Measurements from ENCODE around the gene ARSI. TPM values are rescaled to one million over a fixed set of nuclear protein-coding genes. Genes with fewer than 3 reads are reported as not detected.

ARSI gene
- total RNA-seq, 1 experiment from 2014 or later = 0.28 TPM

DNA sequence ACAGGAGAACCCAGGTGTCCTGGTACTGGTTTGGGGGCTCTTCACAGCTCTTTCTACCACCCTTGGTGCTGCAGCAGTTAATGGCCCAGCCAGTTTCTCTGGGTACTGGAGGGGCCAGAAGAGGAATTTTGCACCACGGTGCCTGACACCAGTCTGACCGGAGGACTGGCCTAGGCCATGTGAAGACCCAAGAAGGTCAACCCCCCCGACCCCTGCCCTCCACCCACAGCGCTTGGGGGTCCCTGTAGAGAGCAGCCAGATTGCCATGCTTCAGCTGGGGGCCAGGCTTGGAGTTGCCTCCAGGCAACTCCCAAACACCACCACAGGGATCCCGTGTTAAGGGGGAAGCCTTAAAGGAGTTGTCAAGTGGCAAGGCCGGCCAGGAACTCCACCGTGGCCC lies 6.2 kb downstream of the ARSI start:
- no peak overlapping the region for H3K27ac ChIP-seq
- H3K4me3 ChIP-seq = no peak overlapping the region
- peaks cover 30% of the 10 kb centered on the region for H3K4me1 ChIP-seq
- no peaks in the 10 kb centered on the region for H3K36me3 ChIP-seq
- DNase-seq = no peak
- no peaks in the 10 kb centered on the region for H3K9me3 ChIP-seq (replicated peaks)
- H3K27me3 ChIP-seq = no peaks in the 10 kb centered on the region; the same call in 1 of the 2 replicates

DNA sequence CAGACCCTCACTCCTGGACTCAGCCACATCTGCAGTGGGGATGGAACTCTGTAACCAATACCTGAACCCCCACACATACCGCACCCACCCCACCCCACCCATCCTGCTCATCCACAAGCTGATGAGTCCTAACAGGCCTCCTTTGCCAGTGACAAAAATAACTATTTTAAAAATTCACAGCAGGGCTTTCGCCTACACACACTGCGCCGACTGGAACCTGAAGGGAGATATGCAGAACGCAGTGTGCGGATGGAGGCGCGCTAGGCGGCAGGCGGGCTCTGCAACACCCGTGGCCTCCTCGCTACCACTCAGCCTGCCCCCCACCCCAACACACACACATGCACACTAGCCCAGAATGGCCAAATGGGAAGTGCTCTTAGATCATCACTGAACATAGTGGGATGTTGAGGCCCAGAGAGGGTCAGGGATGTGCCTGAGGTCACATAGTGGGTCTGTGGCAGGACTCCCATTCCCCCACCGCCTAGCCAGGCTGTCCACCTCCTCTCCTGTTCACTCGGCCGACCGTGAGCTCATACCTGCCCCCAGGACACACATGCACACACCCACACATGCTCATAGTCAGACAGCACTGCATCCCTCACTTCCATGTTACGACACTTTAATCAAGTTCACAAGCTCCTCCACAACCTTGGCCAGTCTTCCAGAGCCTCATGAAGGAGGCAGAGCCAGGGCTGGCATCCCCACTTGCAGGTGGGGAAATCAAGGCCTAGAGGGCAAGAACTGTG lies 6.8 kb downstream of the ARSI start:
- Histone ChIP-seq H3K27ac (no peak overlapping the region), H3K4me3 (no peak overlapping the region), H3K9me3 (replicated peaks) (no peaks in the 10 kb centered on the region), H3K36me3 (no peaks in the 10 kb centered on the region), H3K27me3 (no peaks in the 10 kb centered on the region; the same call in 1 of the 2 replicates), H3K4me1 (peaks cover 24% of the 10 kb centered on the region)
- no peak for DNase-seq

DNA sequence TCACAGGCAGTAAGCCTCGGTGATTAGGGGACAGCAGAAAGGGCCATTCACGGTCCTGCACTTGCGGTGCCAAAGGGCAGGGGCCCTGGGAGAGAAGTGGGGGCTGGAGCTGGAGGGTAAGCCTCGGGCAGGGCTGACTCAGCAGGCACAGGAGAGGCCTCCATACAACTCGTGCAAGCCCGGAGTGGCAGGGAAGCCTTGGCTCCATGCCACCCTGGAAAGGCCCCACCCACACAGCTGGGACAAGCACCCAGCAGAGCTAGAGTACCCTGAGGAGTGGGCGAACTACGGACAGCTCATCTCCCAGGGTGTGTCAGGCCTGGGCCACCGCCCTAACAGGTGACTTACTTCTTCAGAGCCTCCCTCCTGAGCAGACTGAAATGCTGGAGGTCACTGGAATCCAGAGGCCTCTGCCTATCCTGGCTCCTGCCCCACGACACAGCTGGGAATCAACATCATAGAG lies 7.5 kb downstream of the ARSI start:
- H3K27ac ChIP-seq = no peak overlapping the region
- peaks cover 22% of the 10 kb centered on the region for H3K4me1 ChIP-seq
- H3K4me3 ChIP-seq = no peak overlapping the region
- no peaks in the 10 kb centered on the region for H3K9me3 ChIP-seq (replicated peaks)
- no peaks in the 10 kb centered on the region for H3K36me3 ChIP-seq
- H3K27me3 ChIP-seq = no peaks in the 10 kb centered on the region; the same call in 1 of the 2 replicates
- peak in 1 of 2 experiments; percentile 45 for DNase-seq

DNA sequence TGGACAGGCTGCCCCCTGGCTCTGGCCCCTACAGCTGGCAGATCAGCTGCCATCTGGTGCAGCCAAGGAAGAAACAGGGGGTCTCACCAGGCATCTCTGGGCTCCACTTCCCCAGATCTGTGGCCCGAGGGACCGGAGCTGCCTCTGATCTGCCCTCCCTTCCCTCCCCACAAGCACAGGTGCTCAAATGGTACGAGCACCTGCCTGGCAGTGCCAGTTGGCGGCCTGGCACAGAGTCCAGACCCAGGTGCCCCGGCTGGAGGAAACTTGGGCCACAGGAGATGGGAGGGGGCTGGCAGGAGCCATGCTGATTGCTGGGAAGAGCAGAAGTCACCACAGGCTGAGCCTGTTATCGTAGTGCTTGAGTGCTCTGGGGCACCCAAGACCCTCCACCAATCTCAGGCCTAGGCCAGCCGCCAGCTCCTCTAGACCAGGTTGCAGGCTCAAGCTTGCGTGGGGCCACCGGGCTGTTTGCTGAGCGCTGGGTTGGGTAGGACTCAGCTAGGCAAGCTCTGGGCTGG lies 8.1 kb downstream of the ARSI start:
- no peak for DNase-seq
- no peaks in the 10 kb centered on the region for H3K9me3 ChIP-seq (replicated peaks)
- no peaks in the 10 kb centered on the region for H3K36me3 ChIP-seq
- no peak overlapping the region for H3K27ac ChIP-seq
- H3K4me1 ChIP-seq = peaks cover 16% of the 10 kb centered on the region
- H3K27me3 ChIP-seq = peaks cover 3% of the 10 kb centered on the region
- H3K4me3 ChIP-seq = no peak overlapping the region

DNA sequence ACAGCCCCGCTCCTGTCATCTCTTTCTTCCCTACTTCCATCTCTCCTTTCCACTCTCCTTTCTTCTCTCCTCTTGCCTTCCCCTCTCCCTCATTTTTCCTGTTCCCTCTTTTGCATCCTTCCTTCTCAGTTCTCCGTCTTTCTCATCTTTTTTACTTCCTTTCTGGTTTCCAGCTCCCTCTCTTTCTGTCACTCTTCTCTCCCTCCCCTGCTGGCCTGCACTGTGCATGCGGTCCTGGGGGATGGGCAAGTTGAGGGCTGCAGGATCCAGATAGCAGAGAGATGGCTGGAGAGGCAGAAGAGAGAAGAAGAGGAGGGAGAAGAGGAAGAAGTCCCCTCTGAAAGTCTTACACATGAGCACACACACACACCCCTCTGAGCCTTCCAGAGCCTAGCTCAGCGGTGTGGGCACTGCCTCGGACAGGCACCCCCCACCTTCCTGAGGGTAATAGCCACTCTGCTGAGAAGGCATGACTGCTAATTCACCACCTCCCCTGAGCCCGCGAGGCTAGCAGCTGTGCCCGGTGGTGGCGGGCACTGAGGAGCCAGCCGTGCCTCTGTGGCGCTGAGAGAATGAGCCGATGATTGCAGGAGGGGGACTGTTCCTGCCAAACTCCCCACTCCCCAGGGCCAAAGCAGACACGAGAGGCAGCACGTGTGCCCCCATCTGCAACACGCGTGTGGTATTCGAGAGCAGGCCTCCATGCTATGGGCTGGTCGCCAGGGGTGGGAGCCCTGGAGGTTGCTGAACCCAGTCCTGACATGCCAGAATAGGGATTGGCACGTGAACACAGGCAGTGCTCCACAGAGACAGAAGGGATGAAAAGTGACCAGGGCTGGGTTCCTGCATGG lies 9.4 kb downstream of the ARSI start:
- Histone ChIP-seq H3K4me1 (peaks cover 7% of the 10 kb centered on the region; the same call in 1 of the 2 replicates), H3K27ac (no peak overlapping the region), H3K27me3 (peaks cover 12% of the 10 kb centered on the region), H3K9me3 (replicated peaks) (no peaks in the 10 kb centered on the region), H3K4me3 (no peak overlapping the region), H3K36me3 (no peaks in the 10 kb centered on the region)
- DNase-seq = no peak

DNA sequence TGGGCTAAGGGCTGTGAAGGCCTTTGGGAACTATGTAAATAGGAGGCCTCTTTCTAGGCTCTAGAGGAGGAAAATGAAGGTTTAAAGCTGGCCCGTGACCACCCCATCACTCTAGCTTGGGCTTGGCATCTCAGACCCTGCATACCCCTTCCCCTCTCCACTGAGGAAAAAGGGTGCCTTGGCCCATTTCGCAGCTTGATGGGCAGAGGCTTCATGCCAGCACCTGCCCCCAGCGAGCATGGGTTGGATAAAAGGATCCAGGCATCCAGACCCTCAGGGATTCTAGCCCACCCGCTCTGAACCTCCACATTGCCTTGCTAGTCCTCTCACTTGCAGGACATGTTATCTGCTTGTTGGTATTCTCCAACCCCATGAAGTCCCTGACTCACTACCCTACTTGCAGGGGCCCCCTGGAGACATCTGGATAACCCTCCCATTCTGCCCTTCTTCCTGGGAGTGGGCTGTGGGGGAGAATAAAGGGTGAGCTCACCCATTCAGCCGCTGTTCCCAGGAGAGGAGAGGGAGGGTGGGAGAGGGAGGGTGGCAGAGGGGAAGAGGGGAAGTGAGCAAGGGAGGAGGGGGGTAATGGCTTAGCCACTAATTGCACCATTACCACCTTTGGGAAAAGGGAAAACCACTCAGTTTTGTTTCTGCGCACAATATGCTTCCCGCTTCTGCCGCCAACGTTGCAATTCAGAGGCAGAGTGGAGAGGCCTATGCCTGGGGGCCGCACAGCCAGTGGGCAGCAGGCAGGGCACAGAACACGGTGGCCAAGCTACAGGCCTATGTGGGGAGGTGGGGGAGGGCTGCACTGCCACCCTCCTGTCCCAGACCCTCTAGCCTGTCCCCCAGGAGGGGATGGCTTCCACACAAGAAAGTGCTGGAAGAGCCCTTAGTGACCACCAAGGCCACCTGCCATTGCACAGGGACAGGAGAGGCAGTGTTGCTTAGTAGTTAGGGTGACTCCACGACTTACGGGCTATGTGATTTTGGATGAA lies 11.0 kb downstream of the ARSI start:
- Histone ChIP-seq H3K4me3 (no peak overlapping the region), H3K9me3 (replicated peaks) (no peaks in the 10 kb centered on the region), H3K4me1 (peaks cover 7% of the 10 kb centered on the region; the same call in 1 of the 2 replicates), H3K36me3 (no peaks in the 10 kb centered on the region), H3K27me3 (peaks cover 17% of the 10 kb centered on the region), H3K27ac (no peak overlapping the region)
- no peak for DNase-seq

DNA sequence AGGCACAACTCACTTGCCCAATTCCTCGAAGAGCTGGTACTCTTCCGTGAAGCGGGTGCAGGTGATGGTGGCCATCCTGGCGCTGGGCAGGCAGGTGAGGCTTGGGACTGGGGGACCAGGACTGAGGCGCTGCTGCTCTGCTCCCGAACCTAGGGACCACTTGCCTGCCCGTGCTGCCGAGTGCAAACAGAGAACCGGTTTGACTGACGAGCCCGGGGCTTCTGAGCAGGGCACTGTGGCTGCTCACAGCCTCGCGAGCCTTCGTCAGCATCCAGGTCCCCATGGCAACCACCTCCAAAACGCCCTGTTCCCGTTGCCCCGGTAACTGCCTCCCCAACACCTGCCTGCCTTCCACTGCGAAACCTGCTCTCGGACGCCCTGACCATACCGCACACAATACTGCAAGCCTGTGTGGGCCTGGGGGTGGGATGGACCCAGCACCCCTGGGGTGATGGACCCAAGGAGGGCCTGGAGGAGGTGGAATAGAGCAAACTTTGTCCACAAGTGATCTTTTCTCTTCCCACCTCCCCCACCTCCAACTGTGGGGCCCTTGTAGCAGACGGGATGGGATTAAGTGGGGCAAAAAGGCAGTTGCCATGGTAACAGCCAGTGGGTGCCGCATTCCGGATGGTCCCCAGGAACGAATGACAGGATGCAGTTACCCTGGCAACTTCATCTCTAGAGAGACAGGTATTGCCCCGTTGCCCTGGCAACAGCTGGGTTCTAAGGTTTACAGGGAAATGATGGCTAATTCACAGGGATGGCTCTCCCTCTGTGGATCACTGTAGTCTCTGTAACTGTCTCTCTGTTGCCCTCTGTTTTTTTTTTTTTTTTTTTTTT lies 12.9 kb downstream of the ARSI start, which contains the start of gene CAMK2A:
Gene CAMK2A (minus strand): TSS at position 223 of the 840 bp plus-strand sequence. CDS start 148 bp downstream, at position 75.
- DNase-seq = no peak
- H3K9me3 ChIP-seq (replicated peaks) = no peaks in the 10 kb centered on the region
- peaks cover 28% of the 10 kb centered on the region for H3K27me3 ChIP-seq
- no peaks in the 10 kb centered on the region for H3K36me3 ChIP-seq
- peaks cover under 1% of the 10 kb centered on the region; the same call in 1 of the 2 replicates for H3K4me1 ChIP-seq
- H3K27ac ChIP-seq = no peak within 1 kb of the TSS
- H3K4me3 ChIP-seq = no peak within 1 kb of the TSS

DNA sequence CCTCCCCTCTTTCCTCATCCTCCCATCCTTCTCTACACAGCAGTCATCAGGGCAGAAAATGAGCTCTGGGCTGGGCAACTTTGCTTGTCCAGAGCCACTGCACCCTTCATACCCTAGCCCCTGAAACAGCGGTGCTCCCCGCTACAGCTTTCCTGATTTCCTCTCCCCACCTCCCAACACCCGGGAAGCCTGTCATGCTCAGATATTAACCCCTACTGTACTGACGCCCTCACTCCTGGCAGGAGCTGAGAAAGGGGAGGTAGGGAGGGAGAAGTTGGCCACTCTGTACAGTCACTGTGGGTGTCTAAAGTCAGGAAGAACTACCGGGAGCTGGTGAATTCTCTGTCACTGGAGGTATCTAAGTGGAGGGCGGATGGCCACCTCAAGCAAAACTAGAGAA lies 13.9 kb downstream of the ARSI start:
- Histone ChIP-seq H3K36me3 (no peaks in the 10 kb centered on the region), H3K4me1 (no peaks in the 10 kb centered on the region), H3K27ac (no peak overlapping the region), H3K4me3 (no peak overlapping the region), H3K9me3 (replicated peaks) (no peaks in the 10 kb centered on the region), H3K27me3 (peaks cover 28% of the 10 kb centered on the region)
- no peak for DNase-seq

DNA sequence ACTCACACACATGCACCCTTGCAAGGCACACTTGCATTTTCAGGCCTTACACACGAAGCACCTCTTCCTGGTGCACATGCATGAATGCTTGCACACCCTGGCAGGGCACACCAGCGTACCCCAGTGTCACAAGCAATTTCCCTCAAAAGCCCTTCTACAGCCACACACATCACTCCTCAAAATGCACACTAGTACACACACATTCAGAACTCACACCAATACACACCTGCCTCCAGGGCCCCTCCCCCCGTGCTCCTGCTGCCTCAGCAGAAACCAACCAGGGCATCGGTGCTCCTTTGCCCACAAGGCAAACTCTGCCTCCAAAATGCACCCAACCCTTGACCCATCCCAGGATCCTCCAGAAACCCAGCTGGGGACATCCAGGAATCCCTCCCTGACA lies 14.3 kb downstream of the ARSI start:
- no peaks in the 10 kb centered on the region for H3K9me3 ChIP-seq (replicated peaks)
- no peaks in the 10 kb centered on the region for H3K4me1 ChIP-seq
- no peaks in the 10 kb centered on the region for H3K36me3 ChIP-seq
- no peak for DNase-seq
- peaks cover 28% of the 10 kb centered on the region for H3K27me3 ChIP-seq
- no peak overlapping the region for H3K27ac ChIP-seq
- H3K4me3 ChIP-seq = no peak overlapping the region

DNA sequence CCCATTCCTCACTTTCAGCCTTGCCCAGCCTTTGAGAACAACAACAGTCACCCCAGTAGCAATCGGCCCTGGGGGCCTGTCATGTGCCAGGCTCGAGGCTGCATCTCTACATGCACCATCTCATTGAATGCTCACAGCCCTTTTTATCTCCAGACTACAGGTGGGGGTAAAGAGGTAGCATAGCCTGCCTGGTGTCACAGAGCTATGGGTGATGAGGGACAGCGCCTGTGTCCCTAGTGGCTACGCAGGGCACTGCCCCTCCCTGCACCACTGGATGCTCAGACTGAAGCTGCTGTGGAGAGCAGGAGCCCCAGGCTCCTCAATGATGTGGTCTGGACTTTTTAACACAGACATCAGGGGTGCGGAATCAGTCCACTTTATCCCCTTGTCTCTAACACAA lies 15.9 kb downstream of the ARSI start:
- H3K27me3 ChIP-seq = peaks cover 41% of the 10 kb centered on the region
- H3K27ac ChIP-seq = no peak overlapping the region
- no peaks in the 10 kb centered on the region for H3K36me3 ChIP-seq
- no peaks in the 10 kb centered on the region for H3K4me1 ChIP-seq
- no peaks in the 10 kb centered on the region for H3K9me3 ChIP-seq (replicated peaks)
- H3K4me3 ChIP-seq = no peak overlapping the region
- DNase-seq = peak in 1 of 2 experiments; percentile 40

DNA sequence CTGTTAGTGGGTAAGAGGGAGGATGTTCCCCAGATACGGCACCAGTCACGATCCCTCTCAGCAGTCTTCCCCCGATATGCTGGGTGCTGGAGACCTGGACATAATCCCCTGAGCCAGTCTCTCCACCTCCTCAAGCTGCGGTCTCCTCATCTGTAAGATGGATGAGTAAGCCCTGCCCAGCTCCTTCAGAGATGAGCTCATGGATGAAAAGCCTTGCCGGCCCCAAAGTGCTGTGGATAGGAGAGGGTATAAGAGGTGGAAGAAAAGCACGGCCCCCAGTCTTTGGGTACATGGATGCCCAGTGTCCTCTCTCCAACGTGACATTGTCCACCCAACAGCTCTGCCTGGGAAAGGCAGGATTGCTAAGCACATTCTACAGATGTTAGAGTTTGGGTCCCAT lies 17.6 kb downstream of the ARSI start:
- H3K36me3 ChIP-seq = no peaks in the 10 kb centered on the region
- no peak overlapping the region for H3K27ac ChIP-seq
- no peak overlapping the region for H3K4me3 ChIP-seq
- H3K9me3 ChIP-seq (replicated peaks) = no peaks in the 10 kb centered on the region
- H3K4me1 ChIP-seq = no peaks in the 10 kb centered on the region
- DNase-seq = no peak
- H3K27me3 ChIP-seq = peaks cover 46% of the 10 kb centered on the region

DNA sequence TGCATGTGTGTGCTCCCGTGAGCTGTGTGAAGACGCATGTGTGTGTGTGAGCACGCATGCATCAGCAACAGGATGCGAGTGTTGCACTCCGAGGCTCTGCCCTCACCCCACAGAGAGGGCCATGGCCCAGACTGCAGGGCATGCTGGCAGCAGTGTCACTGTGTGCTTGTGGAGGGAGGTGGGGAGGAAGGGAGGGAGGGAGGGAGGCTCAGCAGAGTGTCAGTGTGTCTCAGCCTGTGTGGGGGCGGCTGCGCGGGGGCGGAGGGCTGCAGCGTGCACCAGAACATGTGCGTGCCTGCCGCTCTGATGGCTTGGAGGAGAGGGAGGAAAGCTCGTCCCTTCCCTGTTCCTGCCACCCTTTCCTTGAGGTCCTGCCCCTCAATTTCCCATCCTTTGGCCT lies 18.4 kb downstream of the ARSI start:
- Histone ChIP-seq H3K36me3 (no peaks in the 10 kb centered on the region), H3K4me3 (no peak overlapping the region), H3K27me3 (peaks cover 43% of the 10 kb centered on the region), H3K4me1 (0 out of 2 replicates have a peak, but pooled peaks cover 2% of the 10 kb centered on the region), H3K27ac (no peak overlapping the region), H3K9me3 (replicated peaks) (no peaks in the 10 kb centered on the region)
- no peak for DNase-seq

DNA sequence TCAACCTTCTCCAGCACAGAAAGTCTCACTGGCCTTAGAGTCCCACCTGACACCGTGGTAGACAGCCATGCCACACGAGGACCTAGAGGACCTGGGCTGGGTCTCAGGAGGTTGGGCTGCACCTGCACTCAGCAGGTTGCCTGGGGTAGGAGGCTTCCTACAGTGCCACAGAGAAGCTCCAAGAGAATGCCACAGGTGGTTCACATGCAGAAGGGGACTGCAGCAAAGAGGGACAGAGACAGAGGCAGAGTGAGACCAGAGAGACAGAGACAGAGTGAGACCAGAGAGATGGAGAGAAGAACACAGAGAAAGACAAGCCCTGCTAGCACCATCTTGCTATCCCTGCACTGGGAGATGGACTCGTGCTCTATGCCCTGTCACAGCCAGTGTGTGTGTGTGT lies 18.8 kb downstream of the ARSI start:
- Histone ChIP-seq H3K27ac (no peak overlapping the region), H3K4me1 (0 out of 2 replicates have a peak, but pooled peaks cover 4% of the 10 kb centered on the region), H3K4me3 (no peak overlapping the region), H3K36me3 (no peaks in the 10 kb centered on the region), H3K27me3 (peaks cover 39% of the 10 kb centered on the region), H3K9me3 (replicated peaks) (no peaks in the 10 kb centered on the region)
- no peak for DNase-seq
